Measurements from ENCODE around the gene APRT. TPM values are rescaled to one million over a fixed set of nuclear protein-coding genes. Genes with fewer than 3 reads are reported as not detected.

APRT gene
- total and polyA plus RNA-seq, 12 donors = 20.8 to 166 (median 36.9) TPM

DNA sequence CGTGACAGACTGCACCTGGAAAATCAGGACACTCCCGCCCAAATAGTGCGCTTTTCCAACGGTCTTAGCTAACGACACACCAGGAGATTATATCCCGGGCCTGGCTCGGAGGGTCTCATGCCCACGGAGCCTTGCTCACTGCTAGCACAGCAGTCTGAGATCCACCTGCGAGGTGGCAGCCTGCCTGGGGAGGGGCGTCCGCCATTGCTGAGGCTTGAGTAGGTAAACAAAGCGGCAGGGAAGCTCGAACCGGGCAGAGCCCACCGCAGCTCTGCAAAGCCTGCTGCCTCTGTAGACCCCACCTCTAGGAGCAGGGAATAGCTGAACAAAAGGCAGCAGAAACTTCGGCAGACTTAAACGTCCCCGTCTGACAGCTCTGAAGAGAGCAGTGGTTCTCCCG lies 39.9 kb upstream of the APRT start:
- Histone ChIP-seq H3K4me3 (no peak overlapping the region), H3K36me3 (peaks cover 0 to 49% (median 0%) of the 10 kb centered on the region in 9 donors), H3K4me1 (peaks cover 4 to 38% (median 11%) of the 10 kb centered on the region in 9 donors), H3K27me3 (no peaks in the 10 kb centered on the region), H3K9me3 (no peaks in the 10 kb centered on the region), H3K27ac (no peak overlapping the region)
- no peak for ATAC-seq
- intact Hi-C loops (cut with DNase I) = loop anchor here in 1 of 10 donors (5.0 kb wide), 1 partner anchor 34 kb away; no protein-coding TSS in a partner anchor
- no peak for DNase-seq
- whole genome bisulfite sequencing, 2 donors = 91 to 95% methylated on average over 19 of the region's 19 CpGs
- TF ChIP-seq, protein P1, sequence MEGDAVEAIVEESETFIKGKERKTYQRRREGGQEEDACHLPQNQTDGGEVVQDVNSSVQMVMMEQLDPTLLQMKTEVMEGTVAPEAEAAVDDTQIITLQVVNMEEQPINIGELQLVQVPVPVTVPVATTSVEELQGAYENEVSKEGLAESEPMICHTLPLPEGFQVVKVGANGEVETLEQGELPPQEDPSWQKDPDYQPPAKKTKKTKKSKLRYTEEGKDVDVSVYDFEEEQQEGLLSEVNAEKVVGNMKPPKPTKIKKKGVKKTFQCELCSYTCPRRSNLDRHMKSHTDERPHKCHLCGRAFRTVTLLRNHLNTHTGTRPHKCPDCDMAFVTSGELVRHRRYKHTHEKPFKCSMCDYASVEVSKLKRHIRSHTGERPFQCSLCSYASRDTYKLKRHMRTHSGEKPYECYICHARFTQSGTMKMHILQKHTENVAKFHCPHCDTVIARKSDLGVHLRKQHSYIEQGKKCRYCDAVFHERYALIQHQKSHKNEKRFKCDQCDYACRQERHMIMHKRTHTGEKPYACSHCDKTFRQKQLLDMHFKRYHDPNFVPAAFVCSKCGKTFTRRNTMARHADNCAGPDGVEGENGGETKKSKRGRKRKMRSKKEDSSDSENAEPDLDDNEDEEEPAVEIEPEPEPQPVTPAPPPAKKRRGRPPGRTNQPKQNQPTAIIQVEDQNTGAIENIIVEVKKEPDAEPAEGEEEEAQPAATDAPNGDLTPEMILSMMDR (IDR thresholded peaks at IDR 0.05) = no peak

DNA sequence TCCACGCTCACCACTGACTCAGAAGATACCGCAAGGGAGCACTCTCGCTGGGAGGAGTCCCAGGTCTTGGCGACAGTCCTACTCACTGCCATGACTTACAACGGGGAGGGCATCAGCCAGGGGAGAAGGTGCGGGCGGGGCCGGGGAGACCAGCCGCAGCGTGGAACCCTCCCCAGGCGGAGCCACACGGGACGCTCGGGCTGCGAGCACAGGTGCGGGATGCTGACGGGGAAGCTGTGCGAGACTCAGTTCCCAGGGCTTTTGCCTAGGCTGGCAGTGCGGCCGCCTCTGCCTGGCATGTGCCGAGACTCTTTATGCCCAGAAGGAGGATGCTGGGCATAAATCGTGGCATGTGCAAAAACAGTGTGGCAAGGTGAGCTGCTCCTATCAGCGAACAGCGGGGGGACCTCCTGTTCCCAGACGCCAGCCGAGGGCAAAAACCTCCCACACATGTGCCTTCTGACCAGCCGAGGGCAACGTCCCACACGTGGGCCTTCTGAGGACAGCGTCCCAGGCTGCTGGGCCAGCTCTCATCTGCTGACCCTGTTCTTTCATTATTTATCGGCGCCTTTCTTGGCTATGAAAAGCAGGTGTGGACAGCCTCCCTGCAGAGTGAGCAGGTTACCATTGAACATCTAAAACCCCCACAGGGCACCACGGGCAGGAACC lies 38.9 kb upstream of the APRT start:
- TF ChIP-seq, protein P1 (IDR thresholded peaks at IDR 0.05) = no peak
- Histone ChIP-seq H3K4me1 (peaks cover 0 to 31% (median 4%) of the 10 kb centered on the region in 9 donors), H3K27ac (no peak overlapping the region), H3K27me3 (no peaks in the 10 kb centered on the region), H3K4me3 (no peak overlapping the region), H3K36me3 (peaks cover 0 to 49% (median 0%) of the 10 kb centered on the region in 9 donors), H3K9me3 (no peaks in the 10 kb centered on the region)
- DNase-seq (no peak), ATAC-seq (no peak)
- intact Hi-C loops (cut with DNase I) = loop anchor here in 1 of 10 donors (5.0 kb wide), 1 partner anchor 33 kb away; no protein-coding TSS in a partner anchor
- 94 to 95% methylated on average over 33 of the region's 33 CpGs for WGBS, 2 donors

DNA sequence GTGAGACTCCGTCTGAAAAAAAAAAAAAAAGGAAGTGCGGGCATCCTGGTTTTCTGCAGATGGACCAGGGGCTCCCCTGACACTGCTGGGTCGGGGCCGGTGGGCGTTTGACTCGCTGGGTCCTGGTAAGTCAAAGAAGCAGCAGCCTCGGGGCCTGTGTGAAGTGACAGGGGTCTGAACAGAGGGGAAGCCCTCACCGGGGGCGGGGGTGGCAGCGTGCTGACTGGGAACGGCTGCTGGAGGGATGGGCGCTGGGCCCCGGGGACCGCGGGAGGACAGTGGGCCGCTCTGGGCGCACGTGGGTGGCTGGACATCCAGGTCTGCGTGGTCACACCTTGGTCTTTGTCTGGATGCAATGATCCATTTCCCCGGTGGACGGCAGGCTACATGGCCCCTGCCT lies 36.8 kb upstream of the APRT start:
- intact Hi-C loops (cut with DNase I) = no loop called here
- DNase-seq = no peak
- H3K9me3 ChIP-seq = no peaks in the 10 kb centered on the region
- H3K4me1 ChIP-seq = peaks cover 0 to 10% (median 0%) of the 10 kb centered on the region in 9 donors
- H3K27ac ChIP-seq = no peak overlapping the region
- 91 to 94% methylated on average over 21 of the region's 21 CpGs for WGBS, 2 donors
- peaks cover 0 to 41% (median 0%) of the 10 kb centered on the region in 9 donors for H3K36me3 ChIP-seq
- no peak overlapping the region for H3K4me3 ChIP-seq
- H3K27me3 ChIP-seq = no peaks in the 10 kb centered on the region
- TF ChIP-seq, protein P1 (IDR thresholded peaks at IDR 0.05) = no peak
- no peak for ATAC-seq

DNA sequence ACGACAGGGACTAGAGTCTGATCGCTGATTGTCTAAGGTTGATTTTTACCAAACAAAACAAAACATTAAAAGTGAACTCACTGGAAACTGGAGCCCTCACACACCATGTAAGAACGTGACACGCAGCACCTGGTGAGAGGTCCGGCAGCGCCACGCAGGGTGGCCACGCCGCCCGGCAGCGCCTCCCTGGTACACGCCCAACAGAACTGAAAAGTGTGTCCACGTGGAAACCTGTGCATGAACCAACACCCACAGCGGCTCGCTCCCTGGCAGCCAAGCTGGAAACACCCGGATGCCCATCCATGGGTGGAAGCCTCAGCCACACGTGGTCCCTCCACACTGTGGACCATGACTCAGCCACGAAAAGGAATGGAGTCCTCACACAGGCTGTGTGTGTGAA lies 35.9 kb upstream of the APRT start:
- peaks cover 0 to under 1% (median 0%) of the 10 kb centered on the region in 9 donors for H3K4me1 ChIP-seq
- H3K27ac ChIP-seq = no peak overlapping the region
- no peaks in the 10 kb centered on the region for H3K9me3 ChIP-seq
- peaks cover 0 to 49% (median 0%) of the 10 kb centered on the region in 9 donors for H3K36me3 ChIP-seq
- no peaks in the 10 kb centered on the region for H3K27me3 ChIP-seq
- ATAC-seq (no peak), DNase-seq (no peak)
- intact Hi-C loops (cut with DNase I) = no loop called here
- TF ChIP-seq, protein P1 (IDR thresholded peaks at IDR 0.05) = no peak
- no peak overlapping the region for H3K4me3 ChIP-seq
- 91 to 97% methylated on average over 18 of the region's 18 CpGs for WGBS, 2 donors

Measured in heart right ventricle (tissue), 16 donors.